ENCODE results near the gene NPIPB2.
"Not testable (repeated sequence)": the region's sequence is repeated elsewhere in the genome, so short reads cannot be mapped to it uniquely, and the experiment has no call there.

Gene NPIPB2

DNA sequence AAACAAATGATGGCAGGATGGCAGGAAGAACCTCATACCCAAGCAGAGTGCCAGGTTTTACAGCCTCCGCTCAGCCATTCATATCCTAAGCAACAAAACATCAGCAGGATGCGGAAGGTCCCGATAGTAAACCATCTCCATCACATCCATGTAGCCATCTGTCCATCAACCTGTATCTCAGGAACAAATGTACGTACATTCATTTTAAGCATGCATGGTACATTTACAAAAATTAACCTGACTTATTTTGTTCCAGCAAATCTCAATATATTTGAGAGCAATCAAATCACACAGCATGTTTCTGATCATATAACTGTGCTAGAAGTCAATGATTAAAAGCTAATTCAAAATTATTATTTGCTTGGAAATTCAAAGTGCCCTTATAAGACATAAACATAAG lies at the start of gene NPIPB2:
NPIPB2 (minus strand) TSS at position 101 of the 400 bp plus-strand sequence; CDS start at position 101, 0 bp downstream.
- DNase-seq (ENCODE audit: low spot score), result not testable (repeated sequence)

- DNase-seq (ENCODE audit: low spot score), result no peak
These were observed 49.0 kb upstream of the NPIPB2 start for GRCh38 chr16:11990702-11991390.

DNA sequence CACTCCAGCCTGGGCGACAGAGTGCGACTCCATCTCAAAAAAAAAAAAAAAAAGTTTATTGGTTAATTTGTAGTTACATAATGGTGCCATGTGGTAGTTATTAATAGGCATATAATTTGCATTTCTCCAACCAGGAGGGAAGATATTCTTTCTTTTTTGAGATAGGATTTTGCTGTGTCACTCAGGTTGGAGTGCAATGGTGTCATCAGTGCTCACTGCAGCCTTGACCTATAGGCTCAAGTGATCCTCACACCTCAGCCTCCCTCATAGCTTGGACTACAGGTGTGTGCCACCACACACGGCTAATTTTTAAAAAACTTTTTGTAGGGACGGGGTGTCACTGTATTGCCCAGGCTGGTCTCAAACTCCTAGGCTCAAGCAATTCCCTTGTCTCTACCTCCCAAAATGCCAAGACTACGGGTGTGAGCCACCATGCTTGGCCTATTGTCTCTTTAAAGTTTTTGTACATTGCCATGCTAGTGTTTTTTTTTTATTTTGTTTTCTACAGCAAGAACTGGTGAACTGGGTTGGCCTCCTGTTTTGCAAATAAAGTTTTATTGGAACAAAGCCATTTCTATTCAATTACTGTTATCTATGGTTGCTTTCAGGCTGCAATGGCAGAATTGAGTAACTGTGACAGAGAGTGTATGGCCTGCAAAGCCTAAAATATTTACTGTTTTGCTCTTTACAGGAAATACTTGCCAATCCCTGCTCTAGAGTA lies 46.6 kb upstream of the NPIPB2 start:
- DNase-seq (ENCODE audit: low spot score), result no peak

GRCh38 chr16:11986521-11987057 lies 44.7 kb upstream of the NPIPB2 start:
- DNase-seq (ENCODE audit: low spot score), result no peak

GRCh38 chr16:11985250-11985649 lies 43.4 kb upstream of the NPIPB2 start:
- peak; percentile 20 for DNase-seq (ENCODE audit: low spot score)

DNA sequence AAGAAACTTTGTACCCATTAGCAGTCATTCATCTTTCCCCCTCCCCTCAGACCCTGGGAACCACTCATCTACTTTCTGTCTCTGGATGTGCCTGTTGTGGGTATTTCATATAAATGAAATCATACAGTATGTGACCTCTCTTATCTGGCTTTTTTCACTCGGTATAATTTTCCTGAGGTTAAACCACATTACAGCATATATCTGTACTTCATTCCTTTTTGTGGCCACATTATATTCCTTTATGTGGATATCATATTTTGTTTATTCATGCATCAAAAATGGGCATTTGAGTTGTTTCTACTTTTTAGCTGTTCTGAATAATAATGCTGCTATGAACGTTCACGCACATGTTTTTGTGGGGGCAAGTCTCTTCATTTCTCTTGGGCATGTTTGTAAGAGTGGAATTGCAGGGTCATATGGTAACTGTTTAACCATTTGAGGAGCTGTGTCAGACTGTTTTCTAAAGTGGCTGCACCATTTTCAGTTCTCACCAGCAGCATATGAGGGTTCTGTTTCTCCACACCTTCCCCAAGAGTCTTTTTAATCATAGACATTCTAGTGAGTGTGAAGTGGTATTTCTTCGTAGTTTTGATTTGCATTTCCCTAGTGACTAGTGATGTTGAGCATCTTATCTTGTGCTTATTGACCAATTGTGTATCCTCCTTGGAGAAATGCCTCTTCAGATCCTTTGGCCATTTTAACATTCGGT lies 38.4 kb upstream of the NPIPB2 start:
- DNase-seq (ENCODE audit: low spot score), result no peak

- no peak for DNase-seq (ENCODE audit: low spot score)
These were observed 37.3 kb upstream of the NPIPB2 start for GRCh38 chr16:11979013-11979672.

DNA sequence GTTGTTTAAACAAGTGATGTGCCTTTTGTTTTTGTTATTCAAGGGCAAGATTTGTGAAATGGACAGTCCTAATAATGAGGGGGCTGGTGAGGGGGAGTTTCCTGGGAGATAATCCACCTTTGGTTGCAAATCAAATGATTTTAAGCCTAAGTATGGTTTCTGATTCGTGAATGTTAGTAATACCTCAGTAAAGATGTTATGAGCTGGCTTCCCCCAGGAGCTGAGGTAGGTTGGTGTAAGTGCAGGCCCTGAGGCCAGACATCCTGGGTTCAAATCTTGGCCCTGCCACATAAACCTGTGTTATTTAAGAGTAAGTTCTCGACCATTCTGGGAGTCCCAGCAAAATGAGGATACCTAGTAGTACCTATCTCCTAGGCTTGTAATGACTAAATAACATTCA lies 36.2 kb upstream of the NPIPB2 start:
- no peak for DNase-seq (ENCODE audit: low spot score)

GRCh38 chr16:11977376-11978041 lies 35.7 kb upstream of the NPIPB2 start:
- DNase-seq (ENCODE audit: low spot score), result peak; percentile 92

DNA sequence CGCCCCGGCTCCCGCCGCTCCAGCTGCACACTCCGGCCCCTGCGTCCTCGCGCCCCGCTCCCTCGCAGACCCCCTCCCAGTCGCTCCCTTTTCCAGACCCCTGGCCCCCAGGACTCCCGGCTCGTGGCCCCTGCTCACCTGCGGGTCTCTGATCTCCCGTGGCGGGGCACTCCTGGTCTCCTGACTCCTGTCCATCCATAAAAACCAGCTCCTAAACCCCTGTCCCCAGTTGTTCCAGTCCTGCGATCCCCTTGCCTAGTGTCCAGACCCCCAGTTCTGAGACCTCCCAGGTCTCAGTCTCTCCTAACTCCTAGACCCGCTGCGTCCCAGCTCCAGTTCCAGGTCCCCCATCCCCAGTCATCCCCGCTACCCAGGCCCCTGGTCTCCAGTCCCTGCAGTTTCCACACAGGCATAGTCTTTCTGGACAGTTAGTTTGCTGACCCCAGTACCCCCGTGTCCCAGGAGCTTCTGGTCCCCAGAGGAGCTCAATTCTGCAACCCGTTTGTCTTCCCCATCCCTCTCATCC lies 35.1 kb upstream of the NPIPB2 start:
- DNase-seq (ENCODE audit: low spot score), result no peak

GRCh38 chr16:11973070-11973469 lies 31.2 kb upstream of the NPIPB2 start:
- DNase-seq (ENCODE audit: low spot score), result no peak

GRCh38 chr16:11972128-11972527 lies 30.3 kb upstream of the NPIPB2 start:
- no peak for DNase-seq (ENCODE audit: low spot score)

GRCh38 chr16:11970292-11970691 lies 28.4 kb upstream of the NPIPB2 start:
- DNase-seq (ENCODE audit: low spot score), result not testable (repeated sequence)

GRCh38 chr16:11968577-11968976 lies 26.7 kb upstream of the NPIPB2 start:
- DNase-seq (ENCODE audit: low spot score), result no peak

DNA sequence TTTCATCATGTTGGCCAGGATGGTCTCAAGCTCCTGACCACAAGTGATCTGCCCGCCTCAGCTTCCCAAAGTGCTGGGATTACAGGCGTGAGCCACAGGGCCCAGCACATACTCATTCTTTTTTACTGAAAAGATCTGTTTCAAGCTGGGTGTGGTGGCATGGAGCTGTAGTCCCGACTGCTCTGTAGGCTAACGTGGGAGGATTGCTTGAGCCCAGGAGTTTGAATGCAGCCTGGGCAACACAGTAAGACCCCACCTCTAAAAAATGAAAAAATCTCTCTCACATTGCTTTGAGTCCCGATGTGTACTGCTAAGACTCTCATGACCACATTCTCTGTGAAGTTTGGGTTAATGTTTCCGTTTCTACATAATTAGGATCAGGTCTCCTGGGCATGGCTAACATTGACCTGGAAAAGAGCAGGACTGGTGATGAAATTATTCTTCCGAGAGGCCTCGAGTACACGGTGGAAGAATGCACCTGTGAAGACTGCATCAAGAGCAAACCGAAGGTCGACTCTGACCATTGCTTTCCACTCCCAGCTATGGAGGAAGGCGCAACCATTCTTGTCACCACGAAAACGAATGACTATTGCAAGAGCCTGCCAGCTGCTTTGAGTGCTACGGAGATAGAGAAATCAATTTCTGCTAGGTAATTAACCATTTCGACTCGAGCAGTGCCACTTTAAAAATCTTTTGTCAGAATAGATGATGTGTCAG lies 25.5 kb upstream of the NPIPB2 start:
- DNase-seq (ENCODE audit: low spot score), result no peak

DNA sequence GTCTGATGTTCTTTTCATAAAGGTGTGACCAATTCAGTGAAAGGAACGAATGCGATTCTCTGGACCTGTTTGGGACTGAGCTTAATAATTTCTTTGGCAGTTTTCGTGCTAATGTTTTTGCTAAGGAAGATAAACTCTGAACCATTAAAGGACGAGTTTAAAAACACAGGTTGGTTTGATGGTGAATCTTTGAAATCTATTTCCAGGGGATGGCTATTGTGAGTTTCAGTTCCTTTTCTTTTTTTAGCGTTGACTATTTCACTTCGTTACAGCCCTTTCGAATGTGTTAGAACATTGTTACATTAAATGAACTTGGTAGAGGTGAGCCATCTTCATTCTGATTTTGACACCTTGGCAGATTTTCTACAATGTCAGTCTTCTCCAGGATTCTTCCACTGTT lies 24.3 kb upstream of the NPIPB2 start:
- no peak for DNase-seq (ENCODE audit: low spot score)

- DNase-seq (ENCODE audit: low spot score), result peak; percentile 40
These were observed 23.1 kb upstream of the NPIPB2 start, which contains the start of gene TNFRSF17 for GRCh38 chr16:11964761-11965551. Gene TNFRSF17, plus strand, starts transcription at chr16:11965210. Its CDS starts 115 bp downstream, at chr16:11965325.

- no peak for DNase-seq (ENCODE audit: low spot score)
These were observed 21.9 kb upstream of the NPIPB2 start for GRCh38 chr16:11963706-11964105.

- not testable (repeated sequence) for DNase-seq (ENCODE audit: low spot score)
These were observed 21.1 kb upstream of the NPIPB2 start for GRCh38 chr16:11962978-11963377.

- DNase-seq (ENCODE audit: low spot score), result not testable (repeated sequence)
These were observed 20.6 kb upstream of the NPIPB2 start for GRCh38 chr16:11962457-11962856.

All from GM03348 (cell line).